HEK293 (cell line): ENCODE measurements around the gene NLRX1.

Experiments
- CTCF ChIA-PET: fragments of 350-600 bp; formaldehyde crosslinking; extraction: SDS; loops from one replicate; lab custom pipeline; 2021; ENCODE audit warnings: antibody characterized with exemption; lab: Yijun Ruan, JAX
- POLR2A ChIA-PET: fragments of 300-600 bp; formaldehyde crosslinking; extraction: SDS; loops from one replicate; lab custom pipeline; 2020; ENCODE audit warnings: antibody characterized with exemption, inconsistent platforms; lab: Yijun Ruan, JAX
- H3K27ac ChIP-seq: fragments of 200-500 bp; sonication (Bioruptor generic); 2 replicates; pipeline ENCODE4 v1.5.1; 2014; ENCODE audit warnings: low read depth, low read length, control low read depth, inconsistent platforms; ENCODE audit errors: extremely low read depth
- H3K36me3 ChIP-seq, 2 experiments: fragments of 200-500 bp in 1 of 2; sonication (Bioruptor generic) in 1 of 2; 1 replicate in 1 of 2; 2 replicates in 1 of 2; pipeline ENCODE4 v1.5.1; 2014 to 2017; ENCODE audit warnings: inconsistent platforms in 2 of 2, low read length in 2 of 2; ENCODE audit not compliant: control insufficient read depth in 2 of 2, insufficient read depth in 1 of 2
- H3K4me1 ChIP-seq: fragments of 200-500 bp; sonication (Bioruptor generic); 2 replicates; pipeline ENCODE4 v1.5.1; 2014; ENCODE audit warnings: mild to moderate bottlenecking, low read length, inconsistent platforms; ENCODE audit not compliant: control insufficient read depth, insufficient read depth
- H3K4me3 ChIP-seq: 2 replicates; pipeline ENCODE4 v1.5.1; 2011; ENCODE audit warnings: low read depth, mild to moderate bottlenecking, control low read depth, low read length, moderate library complexity
- H3K9me3 ChIP-seq: fragments of 200-500 bp; sonication (Bioruptor generic); 2 replicates; pipeline ENCODE4 v1.5.1; 2014; ENCODE audit warnings: low read depth, low read length, inconsistent platforms; ENCODE audit not compliant: control insufficient read depth, insufficient read depth
- CTCF ChIP-seq: fragments of 450-650 bp; formaldehyde crosslinking; IDR thresholded peaks from 2 replicates; pipeline ENCODE4 v1.5.1; 2016; ENCODE audit warnings: missing biosample characterization, missing genetic modification characterization
- GLIS1 ChIP-seq: fragments of 450-650 bp; formaldehyde crosslinking; IDR thresholded peaks from 2 replicates; pipeline ENCODE4 v1.5.1; 2016; ENCODE audit warnings: missing biosample characterization, missing genetic modification characterization
- GLIS2 ChIP-seq: fragments of 450-650 bp; formaldehyde crosslinking; IDR thresholded peaks from 2 replicates; pipeline ENCODE4 v1.5.1; 2016; ENCODE audit warnings: missing biosample characterization, missing genetic modification characterization
- KLF1 ChIP-seq: fragments of 450-650 bp; formaldehyde crosslinking; IDR thresholded peaks from 2 replicates; pipeline ENCODE4 v1.5.1; 2016; ENCODE audit warnings: missing biosample characterization, missing genetic modification characterization
- SP3 ChIP-seq: fragments of 450-650 bp; formaldehyde crosslinking; IDR thresholded peaks from 2 replicates; pipeline ENCODE4 v1.5.1; 2016; ENCODE audit warnings: missing biosample characterization, missing genetic modification characterization
- WT1 ChIP-seq: fragments of 450-650 bp; formaldehyde crosslinking; IDR thresholded peaks from 2 replicates; pipeline ENCODE4 v1.5.1; 2016; ENCODE audit warnings: missing biosample characterization, missing genetic modification characterization
- ZBTB11 ChIP-seq: fragments of 450-650 bp; formaldehyde crosslinking; conservative IDR thresholded peaks from 2 replicates; pipeline ENCODE4 v1.5.1; 2016; ENCODE audit warnings: low read depth, missing biosample characterization, missing genetic modification characterization
- ZBTB20 ChIP-seq: fragments of 450-650 bp; formaldehyde crosslinking; IDR thresholded peaks from 2 replicates; pipeline ENCODE4 v1.5.1; 2016; ENCODE audit warnings: missing biosample characterization, missing genetic modification characterization
- ZBTB48 ChIP-seq: fragments of 450-650 bp; formaldehyde crosslinking; IDR thresholded peaks from 2 replicates; pipeline ENCODE4 v1.5.1; 2016; ENCODE audit warnings: missing biosample characterization, missing genetic modification characterization
- ZBTB8A ChIP-seq: fragments of 450-650 bp; formaldehyde crosslinking; IDR thresholded peaks from 2 replicates; pipeline ENCODE4 v1.5.1; 2016; ENCODE audit warnings: missing biosample characterization, missing genetic modification characterization
- ZFHX2 ChIP-seq: fragments of 450-650 bp; formaldehyde crosslinking; conservative IDR thresholded peaks from 2 replicates; pipeline ENCODE4 v1.5.1; 2016; ENCODE audit warnings: missing biosample characterization, missing genetic modification characterization
- ZIC2 ChIP-seq: fragments of 450-650 bp; formaldehyde crosslinking; IDR thresholded peaks from 2 replicates; pipeline ENCODE4 v1.5.1; 2016; ENCODE audit warnings: missing biosample characterization, missing genetic modification characterization
- ZNF132 ChIP-seq: fragments of 450-650 bp; formaldehyde crosslinking; IDR thresholded peaks from 2 replicates; pipeline ENCODE4 v1.5.1; 2017; ENCODE audit warnings: missing biosample characterization, missing genetic modification characterization, borderline replicate concordance
- ZNF2 ChIP-seq: fragments of 450-650 bp; formaldehyde crosslinking; IDR thresholded peaks from 2 replicates; pipeline ENCODE4 v1.5.1; 2016; ENCODE audit warnings: missing biosample characterization, missing genetic modification characterization
- ZNF24 ChIP-seq: fragments of 450-650 bp; formaldehyde crosslinking; IDR thresholded peaks from 2 replicates; pipeline ENCODE4 v1.5.1; 2016; ENCODE audit warnings: missing biosample characterization, missing genetic modification characterization
- ZNF292 ChIP-seq: fragments of 450-650 bp; formaldehyde crosslinking; IDR thresholded peaks from 2 replicates; pipeline ENCODE4 v1.5.1; 2016; ENCODE audit warnings: low read depth, missing biosample characterization, missing genetic modification characterization, borderline replicate concordance
- ZNF324 ChIP-seq: fragments of 450-650 bp; formaldehyde crosslinking; IDR thresholded peaks from 2 replicates; pipeline ENCODE4 v1.5.1; 2016; ENCODE audit warnings: missing biosample characterization, missing genetic modification characterization
- ZNF341 ChIP-seq: fragments of 450-650 bp; formaldehyde crosslinking; IDR thresholded peaks from 2 replicates; pipeline ENCODE4; 2016; ENCODE audit warnings: low read depth, missing biosample characterization, missing genetic modification characterization
- ZNF404 ChIP-seq: fragments of 450-650 bp; formaldehyde crosslinking; IDR thresholded peaks from 2 replicates; pipeline ENCODE4 v1.5.1; 2017; ENCODE audit warnings: missing biosample characterization, missing genetic modification characterization
- ZNF610 ChIP-seq: fragments of 450-650 bp; formaldehyde crosslinking; IDR thresholded peaks from 2 replicates; pipeline ENCODE4 v1.5.1; 2016; ENCODE audit warnings: missing biosample characterization, missing genetic modification characterization, borderline replicate concordance
- ZNF624 ChIP-seq: fragments of 450-650 bp; formaldehyde crosslinking; IDR thresholded peaks from 2 replicates; pipeline ENCODE4 v1.5.1; 2017; ENCODE audit warnings: missing biosample characterization, missing genetic modification characterization
- ZNF626 ChIP-seq: fragments of 450-650 bp; sonication (Bioruptor Pico); formaldehyde crosslinking; IDR thresholded peaks from 2 replicates; pipeline ENCODE4 v1.5.1; 2018; ENCODE audit warnings: missing biosample characterization, missing genetic modification characterization, inconsistent platforms
- ZNF707 ChIP-seq: fragments of 450-650 bp; formaldehyde crosslinking; IDR thresholded peaks from 2 replicates; pipeline ENCODE4 v1.5.1; 2016; ENCODE audit warnings: missing biosample characterization, missing genetic modification characterization
- TF ChIP-seq, protein P1 (sequence below): fragments of 450-650 bp; formaldehyde crosslinking; IDR thresholded peaks from 2 replicates; pipeline ENCODE4 v1.5.1; 2016; ENCODE audit warnings: missing biosample characterization, missing genetic modification characterization
- TF ChIP-seq, protein P2 (sequence below): fragments of 450-650 bp; formaldehyde crosslinking; IDR thresholded peaks from 2 replicates; pipeline ENCODE4 v1.5.1; 2016; ENCODE audit warnings: missing biosample characterization, missing genetic modification characterization
- TF ChIP-seq, protein P3 (sequence below): fragments of 450-650 bp; formaldehyde crosslinking; optimal IDR thresholded peaks from 2 replicates; pipeline ENCODE3; 2016; ENCODE audit warnings: missing biosample characterization, mild to moderate bottlenecking, missing genetic modification characterization

The NLRX1 gene

DNA sequence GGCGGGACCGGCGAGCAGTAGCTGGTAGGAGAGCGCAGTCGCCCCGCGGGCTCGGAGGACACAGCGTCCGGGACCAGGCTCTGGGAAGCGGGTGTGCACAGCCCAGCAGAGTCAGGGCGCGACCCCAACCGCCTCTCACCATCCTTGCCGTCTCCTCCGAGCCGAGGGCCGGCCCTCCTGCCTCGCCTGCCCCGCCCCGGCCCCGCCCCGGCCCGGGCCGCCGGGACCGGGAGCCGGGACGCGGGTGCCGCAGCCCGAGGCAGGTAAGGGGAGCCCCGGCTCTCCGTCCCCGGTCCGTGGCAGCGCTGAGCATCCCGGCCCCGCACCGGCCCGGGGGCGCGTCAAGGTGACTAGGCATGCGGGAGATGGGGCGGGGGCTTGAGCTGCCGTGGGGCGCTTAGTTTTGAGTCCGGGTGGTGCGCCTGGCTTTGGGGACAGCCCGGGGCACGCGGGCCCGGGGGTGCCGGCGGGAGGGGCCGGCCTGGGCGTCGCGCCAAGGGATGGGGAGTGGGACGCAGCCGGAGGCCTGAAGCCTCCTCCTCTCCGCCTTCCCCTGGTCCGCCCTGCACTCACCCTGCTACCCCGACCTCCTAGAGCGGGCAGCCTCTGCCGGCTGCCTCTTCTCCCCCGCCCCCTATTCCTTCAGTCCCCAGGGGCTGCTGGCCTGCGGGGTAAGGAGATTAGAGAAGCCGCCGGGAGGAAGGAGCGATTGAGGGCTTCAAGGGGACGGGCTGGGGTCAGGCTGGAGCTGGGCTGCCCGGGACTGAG, 19.3 kb upstream of the NLRX1 start, which contains the start of gene ABCG4:
Gene ABCG4, plus strand, starts transcription at position 35 of the 768 bp plus-strand sequence. CDS start 914 bp downstream, outside the sequence.
- ChIA-PET CTCF (interaction anchor here (0.7 to 1.0 kb wide), 3 partner anchors 20 to 158 kb away, joined by 3 to 4 read pairs (median 3); partner anchors contain the start of gene CBL), POLR2A (interaction anchor here (1.0 to 1.8 kb wide), 2 partner anchors 20 to 168 kb away, joined by 3 to 6 read pairs; partner anchors contain the start of gene MCAM)
- Histone ChIP-seq H3K36me3 (peaks cover 0 to 8% of the 10 kb centered on the region in 2 experiments; a peak in 1 of 3 replicates), H3K4me3 (peak within 1 kb of the TSS; percentile 56), H3K9me3 (no peaks in the 10 kb centered on the region), H3K4me1 (no peaks in the 10 kb centered on the region), H3K27ac (no peak within 1 kb of the TSS; the same call in 1 of the 2 replicates)
- TF ChIP-seq GLIS1 (tag by site-specific recombination): peak; percentile 82
- TF ChIP-seq ZNF341 (tag by site-specific recombination): peak; percentile 85
- peak; percentile 26; the same call in 1 of the 2 replicates for TF ChIP-seq SP3 (tag by site-specific recombination)
- peak; percentile 64 for TF ChIP-seq KLF1 (tag by site-specific recombination)
- TF ChIP-seq ZNF610 (tag by site-specific recombination): no peak
- peak; percentile 79 for TF ChIP-seq ZIC2
- TF ChIP-seq ZNF292 (tag by site-specific recombination): no peak
- TF ChIP-seq, protein P1, sequence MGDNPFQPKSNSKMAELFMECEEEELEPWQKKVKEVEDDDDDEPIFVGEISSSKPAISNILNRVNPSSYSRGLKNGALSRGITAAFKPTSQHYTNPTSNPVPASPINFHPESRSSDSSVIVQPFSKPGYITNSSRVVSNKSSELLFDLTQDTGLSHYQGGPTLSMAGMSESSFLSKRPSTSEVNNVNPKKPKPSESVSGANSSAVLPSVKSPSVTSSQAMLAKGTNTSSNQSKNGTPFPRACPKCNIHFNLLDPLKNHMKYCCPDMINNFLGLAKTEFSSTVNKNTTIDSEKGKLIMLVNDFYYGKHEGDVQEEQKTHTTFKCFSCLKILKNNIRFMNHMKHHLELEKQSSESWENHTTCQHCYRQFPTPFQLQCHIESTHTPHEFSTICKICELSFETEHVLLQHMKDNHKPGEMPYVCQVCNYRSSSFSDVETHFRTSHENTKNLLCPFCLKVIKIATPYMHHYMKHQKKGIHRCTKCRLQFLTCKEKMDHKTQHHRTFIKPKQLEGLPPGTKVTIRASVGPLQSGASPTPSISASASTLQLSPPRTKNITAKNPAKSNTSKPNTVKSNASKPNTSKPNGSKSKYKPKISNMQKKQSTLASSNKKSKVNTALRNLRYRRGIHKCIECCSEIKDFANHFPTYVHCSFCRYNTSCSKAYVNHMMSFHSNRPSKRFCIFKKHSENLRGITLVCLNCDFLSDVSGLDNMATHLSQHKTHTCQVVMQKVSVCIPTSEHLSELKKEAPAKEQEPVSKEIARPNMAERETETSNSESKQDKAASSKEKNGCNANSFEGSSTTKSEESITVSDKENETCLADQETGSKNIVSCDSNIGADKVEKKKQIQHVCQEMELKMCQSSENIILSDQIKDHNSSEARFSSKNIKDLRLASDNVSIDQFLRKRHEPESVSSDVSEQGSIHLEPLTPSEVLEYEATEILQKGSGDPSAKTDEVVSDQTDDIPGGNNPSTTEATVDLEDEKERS (tag by site-specific recombination): no peak
- peak; percentile 47; the same call in 1 of the 2 replicates for TF ChIP-seq WT1
- no peak for TF ChIP-seq ZNF626 (tag by site-specific recombination)
- no peak for TF ChIP-seq ZNF624
- no peak for TF ChIP-seq ZNF2 (tag by site-specific recombination)
- TF ChIP-seq ZNF707 (tag by site-specific recombination): no peak
- TF ChIP-seq, protein P2, sequence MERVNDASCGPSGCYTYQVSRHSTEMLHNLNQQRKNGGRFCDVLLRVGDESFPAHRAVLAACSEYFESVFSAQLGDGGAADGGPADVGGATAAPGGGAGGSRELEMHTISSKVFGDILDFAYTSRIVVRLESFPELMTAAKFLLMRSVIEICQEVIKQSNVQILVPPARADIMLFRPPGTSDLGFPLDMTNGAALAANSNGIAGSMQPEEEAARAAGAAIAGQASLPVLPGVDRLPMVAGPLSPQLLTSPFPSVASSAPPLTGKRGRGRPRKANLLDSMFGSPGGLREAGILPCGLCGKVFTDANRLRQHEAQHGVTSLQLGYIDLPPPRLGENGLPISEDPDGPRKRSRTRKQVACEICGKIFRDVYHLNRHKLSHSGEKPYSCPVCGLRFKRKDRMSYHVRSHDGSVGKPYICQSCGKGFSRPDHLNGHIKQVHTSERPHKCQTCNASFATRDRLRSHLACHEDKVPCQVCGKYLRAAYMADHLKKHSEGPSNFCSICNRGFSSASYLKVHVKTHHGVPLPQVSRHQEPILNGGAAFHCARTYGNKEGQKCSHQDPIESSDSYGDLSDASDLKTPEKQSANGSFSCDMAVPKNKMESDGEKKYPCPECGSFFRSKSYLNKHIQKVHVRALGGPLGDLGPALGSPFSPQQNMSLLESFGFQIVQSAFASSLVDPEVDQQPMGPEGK (tag by site-specific recombination): peak; percentile 62
- TF ChIP-seq ZBTB11 (tag by site-specific recombination): 0 out of 2 replicates have a peak, but pooled peaks have one; percentile 23
- TF ChIP-seq ZBTB8A: peak; percentile 24; the same call in 1 of the 2 replicates
- TF ChIP-seq, protein P3, sequence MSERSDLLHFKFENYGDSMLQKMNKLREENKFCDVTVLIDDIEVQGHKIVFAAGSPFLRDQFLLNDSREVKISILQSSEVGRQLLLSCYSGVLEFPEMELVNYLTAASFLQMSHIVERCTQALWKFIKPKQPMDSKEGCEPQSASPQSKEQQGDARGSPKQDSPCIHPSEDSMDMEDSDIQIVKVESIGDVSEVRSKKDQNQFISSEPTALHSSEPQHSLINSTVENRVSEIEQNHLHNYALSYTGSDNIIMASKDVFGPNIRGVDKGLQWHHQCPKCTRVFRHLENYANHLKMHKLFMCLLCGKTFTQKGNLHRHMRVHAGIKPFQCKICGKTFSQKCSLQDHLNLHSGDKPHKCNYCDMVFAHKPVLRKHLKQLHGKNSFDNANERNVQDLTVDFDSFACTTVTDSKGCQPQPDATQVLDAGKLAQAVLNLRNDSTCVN (tag by site-specific recombination): peak; percentile 38
- TF ChIP-seq ZNF24 (tag by site-specific recombination): no peak
- peak; percentile 54; the same call in 1 of the 2 replicates for TF ChIP-seq ZFHX2 (tag by site-specific recombination)
- TF ChIP-seq GLIS2 (tag by site-specific recombination): peak; percentile 55; the same call in 1 of the 2 replicates
- no peak for TF ChIP-seq ZNF404
- peak; percentile 78 for TF ChIP-seq ZBTB48
- TF ChIP-seq ZNF324 (tag by site-specific recombination): no peak
- no peak for TF ChIP-seq ZNF132 (tag by site-specific recombination)
- TF ChIP-seq CTCF (tag by site-specific recombination): no peak
- TF ChIP-seq ZBTB20 (tag by site-specific recombination): peak; percentile 86
